Activated T-cell treated with anti-CD3 and anti-CD28 coated beads, Interleukin-2, amount 50 U/mL, for 24 hours (primary cell): ENCODE data around the gene ESRRA.
"Not testable (repeated sequence)": the region's sequence is repeated elsewhere in the genome, so short reads cannot be mapped to it uniquely, and the experiment has no call there.

Source experiments
- DNase-seq: peaks from one replicate; pipeline ENCODE4 v3.0.0-alpha.2; 2020
- H3K27ac Mint-ChIP-seq: 2 replicates; pipeline ENCODE4 v1.8.0; 2020; ENCODE audit warnings: mild to moderate bottlenecking, mixed read lengths
- H3K27me3 Mint-ChIP-seq: 2 replicates; pipeline ENCODE4 v1.8.0; 2020; ENCODE audit warnings: mixed read lengths
- H3K36me3 Mint-ChIP-seq: 2 replicates; pipeline ENCODE4 v1.8.0; 2020; ENCODE audit warnings: low read depth, mixed read lengths
- H3K4me1 Mint-ChIP-seq: 2 replicates; pipeline ENCODE4 v1.8.0; 2020; ENCODE audit warnings: low read depth, mixed read lengths
- H3K4me3 Mint-ChIP-seq: 2 replicates; pipeline ENCODE4 v1.8.0; 2020; ENCODE audit warnings: mild to moderate bottlenecking, moderate library complexity, mixed read lengths
- H3K9me3 Mint-ChIP-seq: 2 replicates; pipeline ENCODE4 v1.8.0; 2020; ENCODE audit warnings: mixed read lengths

ESRRA gene

GRCh38 chr11:64321533-64321932 is 16.2 kb downstream of the ESRRA start:
- no peak overlapping the region for H3K27ac Mint-ChIP-seq

GRCh38 chr11:64322925-64323260 is 17.6 kb downstream of the ESRRA start:
- peaks cover 15% of the 10 kb centered on the region for H3K4me1 Mint-ChIP-seq
- no peak overlapping the region for H3K4me3 Mint-ChIP-seq
- no peaks in the 10 kb centered on the region for H3K9me3 Mint-ChIP-seq
- H3K36me3 Mint-ChIP-seq: peaks cover 28% of the 10 kb centered on the region
- DNase-seq: no peak
- no peak overlapping the region for H3K27ac Mint-ChIP-seq
- H3K27me3 Mint-ChIP-seq: no peaks in the 10 kb centered on the region

More at GRCh38 chr11:64321533-64321932, 16.2 kb downstream of the ESRRA start:
- DNase-seq: no peak
- Mint-ChIP-seq H3K27me3 (no peaks in the 10 kb centered on the region), H3K36me3 (peaks cover 41% of the 10 kb centered on the region), H3K4me1 (peaks cover 23% of the 10 kb centered on the region), H3K4me3 (no peak overlapping the region), H3K9me3 (no peaks in the 10 kb centered on the region)

GRCh38 chr11:64323373-64323772 is 18.0 kb downstream of the ESRRA start:
- peaks cover 24% of the 10 kb centered on the region for H3K36me3 Mint-ChIP-seq
- H3K9me3 Mint-ChIP-seq: no peaks in the 10 kb centered on the region
- no peak for DNase-seq
- H3K27ac Mint-ChIP-seq: no peak overlapping the region
- no peak overlapping the region for H3K4me3 Mint-ChIP-seq
- H3K27me3 Mint-ChIP-seq: no peaks in the 10 kb centered on the region
- peaks cover 15% of the 10 kb centered on the region for H3K4me1 Mint-ChIP-seq

- peaks cover 22% of the 10 kb centered on the region for H3K36me3 Mint-ChIP-seq
- H3K4me3 Mint-ChIP-seq, DNase-seq, H3K27me3 Mint-ChIP-seq, H3K9me3 Mint-ChIP-seq: not testable (repeated sequence)
- H3K27ac Mint-ChIP-seq: peak overlapping the region; percentile 34
- H3K4me1 Mint-ChIP-seq: peaks cover 12% of the 10 kb centered on the region
Measured at GRCh38 chr11:64323984-64324383, 18.7 kb downstream of the ESRRA start.

GRCh38 chr11:64324692-64325469 is 19.6 kb downstream of the ESRRA start:
- no peak overlapping the region for H3K27ac Mint-ChIP-seq

GRCh38 chr11:64327375-64327774 is 22.1 kb downstream of the ESRRA start:
- DNase-seq: no peak
- H3K36me3 Mint-ChIP-seq: no peaks in the 10 kb centered on the region
- H3K4me1 Mint-ChIP-seq: peaks cover 10% of the 10 kb centered on the region
- H3K9me3 Mint-ChIP-seq: no peaks in the 10 kb centered on the region
- no peaks in the 10 kb centered on the region for H3K27me3 Mint-ChIP-seq
- no peak overlapping the region for H3K27ac Mint-ChIP-seq
- no peak overlapping the region for H3K4me3 Mint-ChIP-seq

More at GRCh38 chr11:64324692-64325469, 19.6 kb downstream of the ESRRA start:
- Mint-ChIP-seq H3K9me3 (no peaks in the 10 kb centered on the region), H3K27me3 (no peaks in the 10 kb centered on the region), H3K36me3 (peaks cover 20% of the 10 kb centered on the region), H3K4me3 (no peak overlapping the region), H3K4me1 (peaks cover 4% of the 10 kb centered on the region)
- DNase-seq: no peak

- DNase-seq: no peak
- Mint-ChIP-seq H3K9me3 (no peaks in the 10 kb centered on the region), H3K27ac (no peak overlapping the region), H3K36me3 (no peaks in the 10 kb centered on the region), H3K4me1 (peaks cover 12% of the 10 kb centered on the region), H3K27me3 (no peaks in the 10 kb centered on the region), H3K4me3 (no peak overlapping the region)
Measured at GRCh38 chr11:64327993-64328392, 22.7 kb downstream of the ESRRA start.

GRCh38 chr11:64330888-64331287 is 25.6 kb downstream of the ESRRA start:
- no peak overlapping the region for H3K27ac Mint-ChIP-seq
- no peak overlapping the region for H3K4me3 Mint-ChIP-seq

GRCh38 chr11:64331569-64332371 is 26.4 kb downstream of the ESRRA start:
- Mint-ChIP-seq H3K27ac (peak overlapping the region; percentile 82), H3K4me3 (no peak overlapping the region), H3K4me1 (peaks cover 28% of the 10 kb centered on the region), H3K36me3 (peaks cover 5% of the 10 kb centered on the region), H3K9me3 (no peaks in the 10 kb centered on the region), H3K27me3 (no peaks in the 10 kb centered on the region)
- peak; percentile 81 for DNase-seq

More at GRCh38 chr11:64330888-64331287, 25.6 kb downstream of the ESRRA start:
- no peak for DNase-seq
- Mint-ChIP-seq H3K9me3 (no peaks in the 10 kb centered on the region), H3K36me3 (peaks cover 5% of the 10 kb centered on the region), H3K27me3 (no peaks in the 10 kb centered on the region), H3K4me1 (peaks cover 27% of the 10 kb centered on the region)

GRCh38 chr11:64333556-64333955 is 28.2 kb downstream of the ESRRA start:
- Mint-ChIP-seq H3K27ac (no peak overlapping the region), H3K27me3 (no peaks in the 10 kb centered on the region), H3K36me3 (peaks cover 18% of the 10 kb centered on the region), H3K4me1 (peaks cover 39% of the 10 kb centered on the region), H3K9me3 (no peaks in the 10 kb centered on the region), H3K4me3 (no peak overlapping the region)
- DNase-seq: no peak

- H3K9me3 Mint-ChIP-seq: no peaks in the 10 kb centered on the region
- H3K4me3 Mint-ChIP-seq: no peak overlapping the region
- H3K4me1 Mint-ChIP-seq: peaks cover 51% of the 10 kb centered on the region
- no peak for DNase-seq
- H3K27me3 Mint-ChIP-seq: no peaks in the 10 kb centered on the region
- peak overlapping the region; percentile 85 for H3K27ac Mint-ChIP-seq
- H3K36me3 Mint-ChIP-seq: peaks cover 30% of the 10 kb centered on the region
Measured at GRCh38 chr11:64334764-64335735, 29.7 kb downstream of the ESRRA start.

- no peak overlapping the region for H3K4me3 Mint-ChIP-seq
- peak overlapping the region; percentile 30 for H3K27ac Mint-ChIP-seq
- H3K4me1 Mint-ChIP-seq: peaks cover 60% of the 10 kb centered on the region
- H3K9me3 Mint-ChIP-seq: no peaks in the 10 kb centered on the region
- DNase-seq: no peak
- H3K36me3 Mint-ChIP-seq: peaks cover 51% of the 10 kb centered on the region
- H3K27me3 Mint-ChIP-seq: no peaks in the 10 kb centered on the region
Measured at GRCh38 chr11:64337538-64338249, 32.4 kb downstream of the ESRRA start.

GRCh38 chr11:64338716-64339115 is 33.4 kb downstream of the ESRRA start:
- H3K9me3 Mint-ChIP-seq: no peaks in the 10 kb centered on the region
- H3K4me3 Mint-ChIP-seq: peak overlapping the region; percentile 91
- H3K27me3 Mint-ChIP-seq: no peaks in the 10 kb centered on the region
- DNase-seq: no peak
- peaks cover 58% of the 10 kb centered on the region for H3K4me1 Mint-ChIP-seq
- H3K27ac Mint-ChIP-seq: peak overlapping the region; percentile 89
- peaks cover 55% of the 10 kb centered on the region for H3K36me3 Mint-ChIP-seq

GRCh38 chr11:64339286-64339685 is 34.0 kb downstream of the ESRRA start:
- Mint-ChIP-seq H3K9me3 (no peaks in the 10 kb centered on the region), H3K27ac (peak overlapping the region; percentile 89), H3K36me3 (peaks cover 59% of the 10 kb centered on the region), H3K4me3 (peak overlapping the region; percentile 91), H3K27me3 (no peaks in the 10 kb centered on the region), H3K4me1 (peaks cover 57% of the 10 kb centered on the region)
- DNase-seq: no peak
